GM21367 (cell line): Measurements from ENCODE around the gene SYTL5.

Experiments
- ATAC-seq: cut with Tn5 transposase; IDR thresholded peaks from one replicate; pipeline ENCODE4 v1.9.1; 2021; ENCODE audit not compliant: unreplicated experiment

The SYTL5 gene

GRCh38 chrX:38018766-38019425 lies 12.5 kb downstream of the SYTL5 start:
- no peak for ATAC-seq

GRCh38 chrX:38028300-38028699 lies 21.9 kb downstream of the SYTL5 start:
- no peak for ATAC-seq

GRCh38 chrX:38036466-38036865 lies 30.1 kb downstream of the SYTL5 start:
- ATAC-seq, result no peak

GRCh38 chrX:38038501-38038900 lies 32.1 kb downstream of the SYTL5 start:
- no peak for ATAC-seq

- ATAC-seq, result no peak
Observed at GRCh38 chrX:38041237-38041636, 34.9 kb downstream of the SYTL5 start.

- ATAC-seq, result no peak
Observed at GRCh38 chrX:38044701-38045100, 38.3 kb downstream of the SYTL5 start.

GRCh38 chrX:38045538-38046096 lies 39.3 kb downstream of the SYTL5 start:
- no peak for ATAC-seq

- ATAC-seq, result no peak
Observed at GRCh38 chrX:38048886-38049285, 42.5 kb downstream of the SYTL5 start.

GRCh38 chrX:38050806-38051205 lies 44.5 kb downstream of the SYTL5 start:
- no peak for ATAC-seq

GRCh38 chrX:38052096-38052495 lies 45.7 kb downstream of the SYTL5 start:
- ATAC-seq, result no peak

- no peak for ATAC-seq
Observed at GRCh38 chrX:38055170-38055847, 49.0 kb downstream of the SYTL5 start.

GRCh38 chrX:38060331-38060878 lies 54.1 kb downstream of the SYTL5 start:
- ATAC-seq, result no peak

- ATAC-seq, result no peak
Observed at GRCh38 chrX:38061335-38061734, 55.0 kb downstream of the SYTL5 start.

- ATAC-seq, result no peak
Observed at GRCh38 chrX:38066934-38067333, 60.6 kb downstream of the SYTL5 start.

GRCh38 chrX:38069273-38069672 lies 62.9 kb downstream of the SYTL5 start:
- no peak for ATAC-seq

GRCh38 chrX:38069991-38070390 lies 63.6 kb downstream of the SYTL5 start:
- ATAC-seq, result no peak

GRCh38 chrX:38079463-38079862 lies 73.1 kb downstream of the SYTL5 start:
- ATAC-seq, result no peak

GRCh38 chrX:38080808-38081207 lies 74.5 kb downstream of the SYTL5 start:
- ATAC-seq, result no peak

- ATAC-seq, result no peak
Observed at GRCh38 chrX:38081909-38082308, 75.6 kb downstream of the SYTL5 start.

GRCh38 chrX:38082309-38082708 lies 76.0 kb downstream of the SYTL5 start:
- no peak for ATAC-seq

- ATAC-seq, result no peak
Observed at GRCh38 chrX:38085813-38086212, 79.5 kb downstream of the SYTL5 start.
